HepG2 (cell line): ENCODE data around the gene RUNDC1. TPM values are rescaled to one million over a fixed set of nuclear protein-coding genes. Genes with fewer than 3 reads are reported as not detected.
A peak's percentile ranks its signal among the peaks of the same experiment; 100 is the strongest.

Experiments
- BRCA1 ChIP-seq: sonication (generic); formaldehyde crosslinking; IDR thresholded peaks from 2 replicates; pipeline ENCODE4 v1.4.0; 2020; ENCODE audit warnings: missing genetic modification reagents
- FOXJ3 ChIP-seq: sonication (generic); formaldehyde crosslinking; IDR thresholded peaks from 2 replicates; pipeline ENCODE4 v1.4.0; 2020; ENCODE audit warnings: missing genetic modification reagents, mild to moderate bottlenecking, borderline replicate concordance
- GFI1 ChIP-seq: sonication (generic); formaldehyde crosslinking; IDR thresholded peaks from 2 replicates; pipeline ENCODE4 v1.5.0; 2020; ENCODE audit warnings: missing genetic modification reagents, mild to moderate bottlenecking, borderline replicate concordance
- IKZF4 ChIP-seq: sonication (generic); formaldehyde crosslinking; IDR thresholded peaks from 2 replicates; pipeline ENCODE4 v1.5.1; 2020; ENCODE audit warnings: borderline replicate concordance, mild to moderate bottlenecking, low read depth, missing genetic modification reagents; ENCODE audit errors: not compliant biosample characterization
- MEIS1 ChIP-seq: sonication (generic); formaldehyde crosslinking; IDR thresholded peaks from 2 replicates; pipeline ENCODE4 v1.9.0; 2021; ENCODE audit warnings: mild to moderate bottlenecking, missing genetic modification reagents, moderate library complexity, borderline replicate concordance
- MTF1 ChIP-seq: sonication (generic); formaldehyde crosslinking; IDR thresholded peaks from 2 replicates; pipeline ENCODE4 v1.5.0; 2020; ENCODE audit warnings: missing genetic modification reagents
- PAX8 ChIP-seq: sonication (generic); formaldehyde crosslinking; IDR thresholded peaks from 2 replicates; pipeline ENCODE4 v1.8.0; 2022; ENCODE audit warnings: mild to moderate bottlenecking, missing genetic modification reagents, borderline replicate concordance
- PHB2 ChIP-seq: fragments of 450-650 bp; IDR thresholded peaks from 2 replicates; pipeline ENCODE4 v1.6.1; 2018; ENCODE audit not compliant: partially characterized antibody
- PPARG ChIP-seq: conservative IDR thresholded peaks from 2 replicates; pipeline ENCODE4 v1.6.1; 2016; ENCODE audit warnings: missing biosample characterization, missing genetic modification reagents
- RFX3 ChIP-seq: IDR thresholded peaks from 2 replicates; pipeline ENCODE4 v1.6.1; 2016; ENCODE audit warnings: missing biosample characterization, missing genetic modification reagents
- SALL1 ChIP-seq: sonication (generic); formaldehyde crosslinking; IDR thresholded peaks from 2 replicates; pipeline ENCODE4 v1.8.0; 2022; ENCODE audit warnings: mild to moderate bottlenecking, missing genetic modification reagents
- TAF1 ChIP-seq: sonication (generic); formaldehyde crosslinking; IDR thresholded peaks from 2 replicates; pipeline ENCODE4 v1.4.0; 2020; ENCODE audit warnings: missing genetic modification reagents
- TBL1XR1 ChIP-seq: fragments of 150-350 bp; IDR thresholded peaks from 2 replicates; pipeline ENCODE4 v1.6.1; 2014; ENCODE audit warnings: borderline replicate concordance, low read length; ENCODE audit not compliant: partially characterized antibody
- TBX3 ChIP-seq: fragments of 450-650 bp; IDR thresholded peaks from 2 replicates; pipeline ENCODE4 v1.6.1; 2017; ENCODE audit warnings: antibody characterized with exemption, mild to moderate bottlenecking, inconsistent platforms, borderline replicate concordance
- ZNF253 ChIP-seq: sonication (generic); formaldehyde crosslinking; IDR thresholded peaks from 2 replicates; pipeline ENCODE4 v1.8.0; 2022; ENCODE audit warnings: mild to moderate bottlenecking, missing genetic modification reagents, borderline replicate concordance
- ZNF3 ChIP-seq: IDR thresholded peaks from 2 replicates; pipeline ENCODE4 v1.7.0; 2017; ENCODE audit warnings: inconsistent platforms
- polyA plus RNA-seq, 8 experiments: library from polyadenylated mRNA; depleted of rRNA in 3 of 8; stranded (reverse) in 7 of 8; unstranded in 1 of 8; fragments of >200 nt; fragmentation: Illumina TruSeq in 4 of 8; extraction: Trizol in 4 of 8; gene quantifications; 2 replicates each; pipeline versions ENCODE4 v1.2.1 to v1.2.3, GENCODE V29; 2011 to 2016; ENCODE audit warnings: low read depth in 4 of 8, missing spikeins in 1 of 8, mixed read lengths in 1 of 8; ENCODE audit not compliant: insufficient read depth in 1 of 8
- total RNA-seq, 5 experiments: library from RNA; depleted of rRNA; stranded (reverse); fragments of >200 nt; fragmentation: Illumina TruSeq; extraction: Trizol; gene quantifications; 2 replicates each; pipeline ENCODE4 v1.2.3, GENCODE V29; 2016; ENCODE audit warnings: low read depth in 1 of 5
- TF ChIP-seq, protein P1 (sequence below): sonication (generic); formaldehyde crosslinking; IDR thresholded peaks from 2 replicates; pipeline ENCODE4 v1.4.0; 2020; ENCODE audit warnings: low read depth, mild to moderate bottlenecking, missing genetic modification reagents
- TF ChIP-seq, protein P2 (sequence below): sonication (generic); IDR thresholded peaks from 2 replicates; pipeline ENCODE4 v1.6.1; 2016; ENCODE audit warnings: low read depth, borderline replicate concordance
- TF ChIP-seq, protein P3 (sequence below): sonication (generic); formaldehyde crosslinking; IDR thresholded peaks from 2 replicates; pipeline ENCODE4 v1.4.0; 2020; ENCODE audit warnings: missing genetic modification reagents
- TF ChIP-seq, protein P4 (sequence below): IDR thresholded peaks from 2 replicates; pipeline ENCODE4 v1.6.1; 2016
- TF ChIP-seq, protein P5 (sequence below): sonication (generic); formaldehyde crosslinking; IDR thresholded peaks from 2 replicates; pipeline ENCODE4 v1.5.0; 2020; ENCODE audit warnings: missing genetic modification reagents
- TF ChIP-seq, protein P6 (sequence below), 2 experiments: fragments of 450-650 bp in 1 of 2; sonication (generic) in 1 of 2; formaldehyde crosslinking; IDR thresholded peaks; 2 replicates each; pipeline versions ENCODE4 v1.5.0 to v1.8.0; 2020 to 2022; ENCODE audit warnings: mild to moderate bottlenecking in 1 of 2, missing genetic modification reagents in 1 of 2
- TF ChIP-seq, protein P7 (sequence below): IDR thresholded peaks from 2 replicates; pipeline ENCODE4 v1.6.1; 2012; ENCODE audit warnings: inconsistent platforms

The RUNDC1 gene
- total and polyA plus RNA-seq, 2 of the 13 experiments (the other 11 are each of a cell fraction or from before 2014, with no cell fraction given), result 10.3 to 11.4 TPM

DNA sequence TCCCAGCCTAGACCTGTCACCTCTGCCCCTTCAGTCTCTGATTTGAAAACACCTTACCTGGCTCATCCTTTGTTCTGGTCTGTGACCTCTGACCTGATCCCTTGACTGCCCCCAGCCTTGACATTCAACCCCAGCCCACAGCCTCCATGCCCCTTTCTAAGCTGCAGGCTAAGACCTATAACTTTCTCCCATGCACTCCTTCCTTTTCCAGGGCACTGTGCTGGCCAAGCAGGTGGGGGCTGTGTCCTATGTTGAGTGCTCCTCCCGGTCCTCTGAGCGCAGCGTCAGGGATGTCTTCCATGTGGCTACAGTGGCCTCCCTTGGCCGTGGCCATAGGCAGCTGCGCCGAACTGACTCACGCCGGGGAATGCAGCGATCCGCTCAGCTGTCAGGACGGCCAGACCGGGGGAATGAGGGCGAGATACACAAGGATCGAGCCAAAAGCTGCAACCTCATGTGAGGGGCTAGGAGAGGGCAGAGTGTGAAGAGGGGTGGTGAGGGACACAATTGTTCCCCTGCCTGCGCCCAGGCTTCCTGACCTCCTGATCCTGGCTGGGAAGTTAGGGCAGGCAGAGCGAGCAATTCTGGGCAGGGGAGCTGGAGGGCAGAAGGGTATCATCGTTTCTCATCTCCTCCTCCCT lies 48.0 kb downstream of the RUNDC1 start (continued):
- TF ChIP-seq, protein P1, sequence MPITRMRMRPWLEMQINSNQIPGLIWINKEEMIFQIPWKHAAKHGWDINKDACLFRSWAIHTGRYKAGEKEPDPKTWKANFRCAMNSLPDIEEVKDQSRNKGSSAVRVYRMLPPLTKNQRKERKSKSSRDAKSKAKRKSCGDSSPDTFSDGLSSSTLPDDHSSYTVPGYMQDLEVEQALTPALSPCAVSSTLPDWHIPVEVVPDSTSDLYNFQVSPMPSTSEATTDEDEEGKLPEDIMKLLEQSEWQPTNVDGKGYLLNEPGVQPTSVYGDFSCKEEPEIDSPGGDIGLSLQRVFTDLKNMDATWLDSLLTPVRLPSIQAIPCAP (CRISPR knock-in tag), result no peak
- TF ChIP-seq TBX3, result no peak
- TF ChIP-seq, protein P2, sequence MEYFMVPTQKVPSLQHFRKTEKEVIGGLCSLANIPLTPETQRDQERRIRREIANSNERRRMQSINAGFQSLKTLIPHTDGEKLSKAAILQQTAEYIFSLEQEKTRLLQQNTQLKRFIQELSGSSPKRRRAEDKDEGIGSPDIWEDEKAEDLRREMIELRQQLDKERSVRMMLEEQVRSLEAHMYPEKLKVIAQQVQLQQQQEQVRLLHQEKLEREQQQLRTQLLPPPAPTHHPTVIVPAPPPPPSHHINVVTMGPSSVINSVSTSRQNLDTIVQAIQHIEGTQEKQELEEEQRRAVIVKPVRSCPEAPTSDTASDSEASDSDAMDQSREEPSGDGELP, result peak; percentile 61; the same call in 1 of the 2 replicates
- TF ChIP-seq, protein P3, sequence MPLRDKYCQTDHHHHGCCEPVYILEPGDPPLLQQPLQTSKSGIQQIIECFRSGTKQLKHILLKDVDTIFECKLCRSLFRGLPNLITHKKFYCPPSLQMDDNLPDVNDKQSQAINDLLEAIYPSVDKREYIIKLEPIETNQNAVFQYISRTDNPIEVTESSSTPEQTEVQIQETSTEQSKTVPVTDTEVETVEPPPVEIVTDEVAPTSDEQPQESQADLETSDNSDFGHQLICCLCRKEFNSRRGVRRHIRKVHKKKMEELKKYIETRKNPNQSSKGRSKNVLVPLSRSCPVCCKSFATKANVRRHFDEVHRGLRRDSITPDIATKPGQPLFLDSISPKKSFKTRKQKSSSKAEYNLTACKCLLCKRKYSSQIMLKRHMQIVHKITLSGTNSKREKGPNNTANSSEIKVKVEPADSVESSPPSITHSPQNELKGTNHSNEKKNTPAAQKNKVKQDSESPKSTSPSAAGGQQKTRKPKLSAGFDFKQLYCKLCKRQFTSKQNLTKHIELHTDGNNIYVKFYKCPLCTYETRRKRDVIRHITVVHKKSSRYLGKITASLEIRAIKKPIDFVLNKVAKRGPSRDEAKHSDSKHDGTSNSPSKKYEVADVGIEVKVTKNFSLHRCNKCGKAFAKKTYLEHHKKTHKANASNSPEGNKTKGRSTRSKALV (CRISPR knock-in tag), result peak; percentile 78
- no peak for TF ChIP-seq BRCA1 (CRISPR knock-in tag)
- TF ChIP-seq TAF1 (CRISPR knock-in tag), result no peak
- no peak for TF ChIP-seq ZNF253 (CRISPR knock-in tag)
- no peak for TF ChIP-seq PAX8 (CRISPR knock-in tag)
- TF ChIP-seq ZNF3 (CRISPR knock-in tag), result no peak
- no peak for TF ChIP-seq RFX3 (CRISPR knock-in tag)
- TF ChIP-seq TBL1XR1, result no peak
- no peak for TF ChIP-seq MEIS1 (CRISPR knock-in tag)
- TF ChIP-seq IKZF4 (CRISPR knock-in tag), result peak; percentile 59
- TF ChIP-seq, protein P4, sequence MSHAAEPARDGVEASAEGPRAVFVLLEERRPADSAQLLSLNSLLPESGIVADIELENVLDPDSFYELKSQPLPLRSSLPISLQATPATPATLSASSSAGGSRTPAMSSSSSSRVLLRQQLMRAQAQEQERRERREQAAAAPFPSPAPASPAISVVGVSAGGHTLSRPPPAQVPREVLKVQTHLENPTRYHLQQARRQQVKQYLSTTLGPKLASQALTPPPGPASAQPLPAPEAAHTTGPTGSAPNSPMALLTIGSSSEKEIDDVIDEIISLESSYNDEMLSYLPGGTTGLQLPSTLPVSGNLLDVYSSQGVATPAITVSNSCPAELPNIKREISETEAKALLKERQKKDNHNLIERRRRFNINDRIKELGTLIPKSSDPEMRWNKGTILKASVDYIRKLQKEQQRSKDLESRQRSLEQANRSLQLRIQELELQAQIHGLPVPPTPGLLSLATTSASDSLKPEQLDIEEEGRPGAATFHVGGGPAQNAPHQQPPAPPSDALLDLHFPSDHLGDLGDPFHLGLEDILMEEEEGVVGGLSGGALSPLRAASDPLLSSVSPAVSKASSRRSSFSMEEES (CRISPR knock-in tag), result no peak
- TF ChIP-seq MTF1, result no peak
- no peak for TF ChIP-seq FOXJ3 (CRISPR knock-in tag)
- 0 out of 2 replicates have a peak, but pooled peaks have one; percentile 24 for TF ChIP-seq SALL1 (CRISPR knock-in tag)
- TF ChIP-seq, protein P5, sequence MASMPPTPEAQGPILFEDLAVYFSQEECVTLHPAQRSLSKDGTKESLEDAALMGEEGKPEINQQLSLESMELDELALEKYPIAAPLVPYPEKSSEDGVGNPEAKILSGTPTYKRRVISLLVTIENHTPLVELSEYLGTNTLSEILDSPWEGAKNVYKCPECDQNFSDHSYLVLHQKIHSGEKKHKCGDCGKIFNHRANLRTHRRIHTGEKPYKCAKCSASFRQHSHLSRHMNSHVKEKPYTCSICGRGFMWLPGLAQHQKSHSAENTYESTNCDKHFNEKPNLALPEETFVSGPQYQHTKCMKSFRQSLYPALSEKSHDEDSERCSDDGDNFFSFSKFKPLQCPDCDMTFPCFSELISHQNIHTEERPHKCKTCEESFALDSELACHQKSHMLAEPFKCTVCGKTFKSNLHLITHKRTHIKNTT (CRISPR knock-in tag), result no peak
- TF ChIP-seq, protein P6, sequence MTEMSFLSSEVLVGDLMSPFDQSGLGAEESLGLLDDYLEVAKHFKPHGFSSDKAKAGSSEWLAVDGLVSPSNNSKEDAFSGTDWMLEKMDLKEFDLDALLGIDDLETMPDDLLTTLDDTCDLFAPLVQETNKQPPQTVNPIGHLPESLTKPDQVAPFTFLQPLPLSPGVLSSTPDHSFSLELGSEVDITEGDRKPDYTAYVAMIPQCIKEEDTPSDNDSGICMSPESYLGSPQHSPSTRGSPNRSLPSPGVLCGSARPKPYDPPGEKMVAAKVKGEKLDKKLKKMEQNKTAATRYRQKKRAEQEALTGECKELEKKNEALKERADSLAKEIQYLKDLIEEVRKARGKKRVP (CRISPR knock-in tag; IDR thresholded peaks at IDR 0.05), result no peak
- no peak for TF ChIP-seq PPARG (CRISPR knock-in tag)
- TF ChIP-seq PHB2, result no peak
- TF ChIP-seq, protein P7, sequence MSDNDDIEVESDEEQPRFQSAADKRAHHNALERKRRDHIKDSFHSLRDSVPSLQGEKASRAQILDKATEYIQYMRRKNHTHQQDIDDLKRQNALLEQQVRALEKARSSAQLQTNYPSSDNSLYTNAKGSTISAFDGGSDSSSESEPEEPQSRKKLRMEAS, result no peak
- peak; percentile 75 for TF ChIP-seq GFI1 (CRISPR knock-in tag)
